MM.1S (cell line): Measurements from ENCODE around the gene ALPG.
"Not testable (repeated sequence)": the region's sequence is repeated elsewhere in the genome, so short reads cannot be mapped to it uniquely, and the experiment has no call there.

Experiments
- DNase-seq: peaks from one replicate; pipeline ENCODE4 v3.0.0-alpha.2; 2015
- H2AFZ ChIP-seq: fragments of 300-600 bp; sonication (generic); 2 replicates; pipeline ENCODE4 v1.6.0; 2016; ENCODE audit warnings: antibody characterized with exemption, low read length
- H3F3A ChIP-seq: fragments of 300-600 bp; sonication (generic); 2 replicates; pipeline ENCODE4 v1.6.1; 2016; ENCODE audit warnings: mild to moderate bottlenecking, antibody characterized with exemption, low read length, moderate library complexity, mixed read lengths; ENCODE audit not compliant: insufficient read depth
- H3K27ac ChIP-seq: fragments of 300-600 bp; sonication (generic); 2 replicates; pipeline ENCODE4 v1.5.1; 2016; ENCODE audit warnings: mild to moderate bottlenecking, low read length
- H3K27me3 ChIP-seq: fragments of 300-600 bp; sonication (generic); replicated peaks from 2 replicates; pipeline ENCODE4 v1.6.0; 2016; ENCODE audit warnings: low read length; ENCODE audit not compliant: insufficient read depth
- H3K36me3 ChIP-seq: fragments of 300-600 bp; sonication (generic); replicated peaks from 2 replicates; pipeline ENCODE4 v1.6.1; 2016; ENCODE audit warnings: mild to moderate bottlenecking, low read length, mixed read lengths; ENCODE audit not compliant: insufficient read depth
- H3K4me1 ChIP-seq: fragments of 300-600 bp; sonication (generic); 2 replicates; pipeline ENCODE4 v1.6.1; 2016; ENCODE audit warnings: low read length, mixed read lengths
- H3K4me2 ChIP-seq: fragments of 300-600 bp; sonication (generic); 2 replicates; pipeline ENCODE4 v1.6.0; 2016; ENCODE audit warnings: low read depth, low read length
- H3K4me3 ChIP-seq: fragments of 300-600 bp; sonication (generic); 2 replicates; pipeline ENCODE4 v1.5.1; 2016; ENCODE audit warnings: low read length, mixed read lengths
- H3K79me2 ChIP-seq: fragments of 300-600 bp; sonication (generic); 2 replicates; pipeline ENCODE4 v1.6.1; 2016; ENCODE audit warnings: mixed run types, low read length, mixed read lengths
- H3K9ac ChIP-seq: fragments of 300-600 bp; sonication (generic); 2 replicates; pipeline ENCODE4 v1.6.1; 2016; ENCODE audit warnings: low read length, mixed read lengths
- H3K9me2 ChIP-seq: fragments of 300-600 bp; sonication (generic); replicated peaks from 2 replicates; pipeline ENCODE4 v1.6.1; 2016; ENCODE audit warnings: mild to moderate bottlenecking, low read length, mixed read lengths; ENCODE audit not compliant: insufficient read depth
- H3K9me3 ChIP-seq: fragments of 300-600 bp; sonication (generic); replicated peaks from 2 replicates; pipeline ENCODE4 v1.6.1; 2016; ENCODE audit warnings: mild to moderate bottlenecking, low read length, mixed read lengths; ENCODE audit not compliant: insufficient read depth
- H4K20me1 ChIP-seq: fragments of 300-600 bp; sonication (generic); 2 replicates; pipeline ENCODE4 v1.6.1; 2016; ENCODE audit warnings: mild to moderate bottlenecking, low read length, moderate library complexity, mixed read lengths; ENCODE audit not compliant: insufficient read depth
- CTCF ChIP-seq: fragments of 300-600 bp; sonication (generic); IDR thresholded peaks from 2 replicates; pipeline ENCODE4 v1.5.1; 2016; ENCODE audit warnings: antibody characterized with exemption, low read length, mixed read lengths
- EZH2 ChIP-seq: fragments of 300-600 bp; sonication (generic); optimal IDR thresholded peaks from 2 replicates; pipeline ENCODE3; 2017; ENCODE audit warnings: low read depth, mild to moderate bottlenecking, antibody characterized with exemption, low read length, mixed read lengths
- EZH2phosphoT487 ChIP-seq: fragments of 300-600 bp; sonication (generic); IDR thresholded peaks from 2 replicates; pipeline ENCODE4 v1.6.1; 2018; ENCODE audit warnings: antibody characterized with exemption, low read length

Gene ALPG

GRCh38 chr2:232402518-232402917 lies 4.1 kb upstream of the ALPG start:
- no peaks in the 10 kb centered on the region for H3K27me3 ChIP-seq
- H3K9me3 ChIP-seq = no peaks in the 10 kb centered on the region
- no peaks in the 10 kb centered on the region for H3K36me3 ChIP-seq
- TF ChIP-seq EZH2 (no peak), EZH2phosphoT487 (no peak), CTCF (no peak)
- H4K20me1 ChIP-seq = no peaks in the 10 kb centered on the region
- H2AFZ ChIP-seq = no peak overlapping the region
- no peak overlapping the region for H3K4me2 ChIP-seq
- H3F3A ChIP-seq = no peaks in the 10 kb centered on the region
- DNase-seq = no peak
- no peak overlapping the region for H3K27ac ChIP-seq
- no peaks in the 10 kb centered on the region for H3K79me2 ChIP-seq
- H3K4me1 ChIP-seq = 0 out of 2 replicates have a peak, but pooled peaks cover 5% of the 10 kb centered on the region
- no peaks in the 10 kb centered on the region for H3K9me2 ChIP-seq
- H3K9ac ChIP-seq = no peak overlapping the region
- no peak overlapping the region for H3K4me3 ChIP-seq

GRCh38 chr2:232405943-232406510 lies 617 bp upstream of the ALPG start:
- Histone ChIP-seq H3K4me3 (no peak overlapping the region), H3K9ac (no peak overlapping the region), H2AFZ (no peak overlapping the region), H3K79me2 (no peaks in the 10 kb centered on the region), H3K9me2 (no peaks in the 10 kb centered on the region), H3K9me3 (no peaks in the 10 kb centered on the region), H3F3A (no peaks in the 10 kb centered on the region), H3K4me1 (no peaks in the 10 kb centered on the region), H3K27ac (no peak overlapping the region), H3K27me3 (no peaks in the 10 kb centered on the region), H3K36me3 (no peaks in the 10 kb centered on the region), H4K20me1 (no peaks in the 10 kb centered on the region), H3K4me2 (no peak overlapping the region)
- TF ChIP-seq EZH2 = no peak
- TF ChIP-seq CTCF = no peak
- DNase-seq = no peak

- H3K9me3 ChIP-seq, H3K27ac ChIP-seq, H3K4me1 ChIP-seq, H3K9ac ChIP-seq, H3K79me2 ChIP-seq, H3F3A ChIP-seq, H4K20me1 ChIP-seq, H3K27me3 ChIP-seq, H3K4me3 ChIP-seq, DNase-seq, H3K4me2 ChIP-seq, H3K9me2 ChIP-seq, H3K36me3 ChIP-seq, H2AFZ ChIP-seq: not testable (repeated sequence)
Observed at GRCh38 chr2:232407428-232408150, 945 bp downstream of the ALPG start.

GRCh38 chr2:232408269-232408668 lies 1.6 kb downstream of the ALPG start:
- not testable (repeated sequence) for H3K4me1 ChIP-seq, H3K36me3 ChIP-seq, H3K27me3 ChIP-seq, H3K27ac ChIP-seq, H3K9me3 ChIP-seq, H4K20me1 ChIP-seq, DNase-seq, H3K4me2 ChIP-seq, H3K79me2 ChIP-seq, H3K9me2 ChIP-seq, H3K4me3 ChIP-seq, H3K9ac ChIP-seq, H3F3A ChIP-seq, H2AFZ ChIP-seq

- not testable (repeated sequence) for DNase-seq, H4K20me1 ChIP-seq, H3K4me3 ChIP-seq, H3K4me1 ChIP-seq, H3K27me3 ChIP-seq, H3K79me2 ChIP-seq, H3F3A ChIP-seq, H3K27ac ChIP-seq, H2AFZ ChIP-seq, H3K9me3 ChIP-seq, H3K9ac ChIP-seq, H3K36me3 ChIP-seq, H3K9me2 ChIP-seq, H3K4me2 ChIP-seq
Observed at GRCh38 chr2:232409617-232410016, 3.0 kb downstream of the ALPG start.
